Esophagus mucosa (tissue), 1 donor: ENCODE results near the gene PRKG1. TPM values are rescaled to one million over a fixed set of nuclear protein-coding genes. Genes with fewer than 3 reads are reported as not detected.

ENCODE experiments used
- ATAC-seq: fragments of 200-7000 bp; cut with Tn5 transposase; one replicate; pipeline ENCODE4 v1.9.1; 2020
- total RNA-seq: library from RNA; stranded (reverse); gene quantifications from one replicate; pipeline ENCODE4 v1.2.4, GENCODE V29; 2023
- donor health status: DM: yes; HTN: yes; CAD: no.

The PRKG1 gene
- total RNA-seq: 0.80 TPM

DNA sequence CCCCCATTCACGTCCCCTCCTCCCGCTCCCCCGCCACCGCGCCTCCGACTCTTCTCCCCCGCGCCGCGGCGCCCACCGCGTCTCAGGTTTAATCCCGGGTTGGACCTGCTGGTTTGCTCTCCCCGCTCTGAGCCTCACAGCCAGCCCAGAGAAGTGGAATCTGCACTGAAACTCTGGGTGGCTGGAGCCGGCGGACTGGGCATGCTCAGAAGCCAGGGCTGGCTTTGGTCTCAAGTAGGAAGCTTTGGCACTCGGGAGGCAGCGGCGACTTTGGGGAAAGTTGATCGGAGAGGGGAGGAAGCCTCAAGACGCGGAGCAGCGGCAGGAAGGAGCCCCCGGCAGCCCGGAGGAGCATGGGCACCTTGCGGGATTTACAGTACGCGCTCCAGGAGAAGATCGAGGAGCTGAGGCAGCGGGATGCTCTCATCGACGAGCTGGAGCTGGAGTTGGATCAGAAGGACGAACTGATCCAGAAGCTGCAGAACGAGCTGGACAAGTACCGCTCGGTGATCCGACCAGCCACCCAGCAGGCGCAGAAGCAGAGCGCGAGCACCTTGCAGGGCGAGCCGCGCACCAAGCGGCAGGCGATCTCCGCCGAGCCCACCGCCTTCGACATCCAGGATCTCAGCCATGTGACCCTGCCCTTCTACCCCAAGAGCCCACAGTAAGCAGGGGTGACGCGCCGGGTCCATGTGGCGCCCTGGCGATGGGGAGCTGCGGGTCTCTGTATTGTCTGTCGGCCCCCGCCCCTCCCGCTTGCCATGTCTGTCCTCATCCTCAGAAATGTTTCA is at the start of gene PRKG1:
Gene PRKG1 (plus strand): TSS at position 250 of the 791 bp plus-strand sequence.
- peak; percentile 74 for ATAC-seq

DNA sequence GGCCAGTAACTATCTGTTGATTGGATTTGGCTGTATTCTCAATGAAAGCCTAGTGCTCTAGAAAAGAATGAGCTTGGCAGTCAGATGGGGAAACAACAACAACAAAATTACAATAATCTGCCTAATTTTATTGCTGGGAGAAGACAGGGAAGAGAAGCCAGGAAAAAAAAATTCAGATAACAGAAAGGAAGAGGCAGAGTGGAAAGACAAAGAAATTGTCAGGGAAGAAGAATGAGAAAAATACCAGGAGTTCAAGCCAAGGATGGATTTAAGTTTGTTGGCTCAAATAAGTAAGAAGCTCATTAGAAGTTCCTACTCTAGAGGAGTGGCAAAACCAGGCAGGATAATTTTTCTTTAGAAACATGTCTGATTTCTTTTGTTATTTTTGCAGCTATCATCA is 45.9 kb upstream of the PRKG1 start:
- ATAC-seq: no peak

- no peak for ATAC-seq
These were observed 45.1 kb upstream of the PRKG1 start for GRCh38 chr10:51029172-51029641.

DNA sequence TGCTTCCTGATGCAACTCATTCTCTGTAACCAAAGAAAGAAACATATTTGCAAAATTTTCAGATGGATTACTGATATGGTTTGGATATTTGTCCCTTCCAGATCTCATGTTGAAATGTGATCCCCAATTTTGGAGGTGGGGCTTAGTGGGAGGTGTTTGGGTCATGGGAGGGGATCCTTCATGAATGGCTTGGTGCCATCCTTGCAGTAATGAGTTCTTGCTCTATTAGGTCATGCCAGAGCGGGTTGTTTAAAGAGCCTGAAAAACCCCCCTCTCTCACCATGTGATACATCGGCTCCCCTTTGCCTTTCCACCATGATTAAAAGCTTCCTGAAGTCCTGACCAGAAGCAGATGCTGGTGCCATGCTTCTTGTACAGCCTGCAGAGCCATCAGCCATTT is 43.8 kb upstream of the PRKG1 start:
- no peak for ATAC-seq

- no peak for ATAC-seq
These were observed 42.3 kb upstream of the PRKG1 start for GRCh38 chr10:51031950-51032349.

DNA sequence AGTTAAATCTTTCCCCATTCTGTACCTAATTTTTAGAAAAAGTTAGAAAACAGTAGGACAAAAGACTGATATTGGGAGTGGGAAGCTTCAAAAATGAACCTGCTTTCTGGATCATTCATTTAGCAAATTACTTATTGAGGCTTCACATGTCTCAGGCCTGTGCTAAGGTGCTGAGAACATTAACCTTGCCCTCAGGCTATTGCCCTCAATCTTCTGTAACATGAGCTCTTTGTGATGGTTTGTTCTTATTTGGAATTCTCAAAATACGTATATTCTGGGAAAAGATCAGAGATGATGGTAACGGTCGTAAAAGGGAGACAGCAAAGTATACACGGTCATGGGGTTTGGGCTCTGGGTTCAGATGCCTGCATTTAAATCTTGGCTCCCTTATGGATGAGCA is 39.5 kb upstream of the PRKG1 start:
- ATAC-seq: no peak

- ATAC-seq: peak; percentile 67
These were observed 38.9 kb upstream of the PRKG1 start for GRCh38 chr10:51035344-51035743.

- no peak for ATAC-seq
These were observed 28.4 kb upstream of the PRKG1 start for GRCh38 chr10:51045871-51046270.

DNA sequence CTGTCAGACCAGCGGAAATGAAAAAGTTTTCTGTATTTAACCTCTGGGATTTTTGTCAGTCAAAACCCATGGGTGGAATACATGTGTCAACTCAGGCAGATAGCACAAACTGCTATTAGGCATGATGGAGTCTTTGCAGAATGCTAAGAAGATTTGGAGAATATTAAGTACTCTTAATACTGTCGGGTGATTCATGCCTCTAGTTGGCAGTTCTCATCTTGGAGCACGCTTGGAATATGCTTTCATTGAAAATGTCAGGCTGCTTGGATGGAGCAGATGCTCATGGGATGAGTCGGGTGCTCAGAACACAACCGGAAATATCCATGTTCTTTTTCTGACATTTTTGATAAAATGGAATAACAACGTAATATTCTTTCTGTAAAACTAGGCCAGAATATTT is 27.6 kb upstream of the PRKG1 start:
- no peak for ATAC-seq

- ATAC-seq: no peak
These were observed 26.4 kb upstream of the PRKG1 start for GRCh38 chr10:51047857-51048256.

GRCh38 chr10:51048792-51049191 is 25.5 kb upstream of the PRKG1 start:
- no peak for ATAC-seq

- ATAC-seq: no peak
These were observed 22.1 kb upstream of the PRKG1 start for GRCh38 chr10:51052163-51052562.

DNA sequence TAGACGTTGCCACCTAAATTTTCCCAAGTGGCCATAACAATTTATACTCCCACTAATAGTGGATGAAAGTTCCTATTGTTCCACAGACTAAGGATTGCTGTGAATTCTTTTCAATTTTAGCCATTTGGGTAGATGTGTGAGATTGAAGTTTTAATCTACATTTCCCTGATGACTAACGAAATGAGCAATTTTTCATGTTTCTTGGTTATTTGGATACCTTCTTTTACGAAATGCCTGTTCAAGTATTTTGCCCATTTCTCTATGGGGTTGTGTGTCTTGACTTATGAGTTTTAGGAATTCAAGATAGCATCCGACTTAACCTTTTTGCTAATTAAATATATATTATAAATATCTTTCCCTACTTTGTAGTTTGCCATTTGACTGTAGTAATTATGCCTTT is 16.4 kb upstream of the PRKG1 start:
- no peak for ATAC-seq

GRCh38 chr10:51063166-51063565 is 11.1 kb upstream of the PRKG1 start:
- ATAC-seq: no peak

DNA sequence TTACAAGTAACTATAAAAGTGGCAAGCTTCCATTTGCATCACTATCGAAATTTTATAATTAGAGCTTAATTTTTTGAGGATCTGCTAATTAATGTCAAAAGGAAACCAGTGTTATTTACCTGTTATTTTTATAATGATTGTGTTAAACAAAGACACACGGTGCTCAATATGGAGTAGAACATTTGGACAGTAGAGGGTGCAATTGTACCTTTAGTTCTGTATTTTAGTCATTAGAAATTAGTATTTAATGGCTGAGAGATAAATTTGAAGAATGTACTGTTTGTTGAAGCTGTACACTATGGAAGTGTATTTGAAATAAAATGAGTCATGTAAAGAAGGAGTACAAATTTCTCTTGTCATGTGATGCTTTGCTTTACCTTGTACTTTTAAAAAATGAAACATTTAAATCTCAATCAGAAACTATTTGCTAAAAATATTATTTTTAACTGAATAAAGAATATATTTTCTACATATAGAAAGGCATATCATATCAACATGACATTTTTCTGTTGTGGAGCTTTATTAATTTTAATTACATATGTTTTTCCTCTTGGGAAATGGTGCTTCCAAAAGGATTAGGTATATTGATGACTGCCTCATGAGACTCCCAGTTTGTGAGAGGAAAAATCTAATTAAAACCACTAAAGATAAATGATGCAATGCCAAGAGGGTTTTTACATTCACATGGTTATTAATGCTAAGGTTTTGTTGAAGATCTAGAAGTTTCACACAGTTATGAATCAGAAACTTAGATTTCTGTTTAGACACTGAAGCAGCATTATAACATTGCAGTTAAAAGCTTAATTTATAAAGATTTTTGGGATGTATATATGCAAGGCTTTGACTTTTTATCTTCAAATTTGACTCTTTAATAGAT is 10.4 kb upstream of the PRKG1 start:
- no peak for ATAC-seq

DNA sequence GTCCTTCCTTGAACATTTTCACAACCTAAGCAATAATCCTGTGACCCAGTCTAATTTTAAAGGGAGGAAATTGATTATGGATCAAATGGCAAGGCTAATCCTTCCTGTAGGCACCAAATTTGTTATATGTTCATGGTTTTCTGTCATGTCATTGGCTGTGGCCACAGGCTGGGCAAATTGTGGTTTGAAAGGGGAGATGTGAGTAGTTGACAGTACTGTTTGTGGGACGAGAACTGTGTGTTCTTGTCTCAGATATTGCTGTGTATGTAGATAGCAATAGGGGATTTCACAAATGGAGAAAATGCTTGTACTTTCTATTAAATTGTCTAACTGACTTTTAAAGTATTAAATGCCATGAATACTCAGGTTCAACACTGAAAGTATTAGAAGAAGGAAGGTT is 8.1 kb upstream of the PRKG1 start:
- ATAC-seq: no peak

DNA sequence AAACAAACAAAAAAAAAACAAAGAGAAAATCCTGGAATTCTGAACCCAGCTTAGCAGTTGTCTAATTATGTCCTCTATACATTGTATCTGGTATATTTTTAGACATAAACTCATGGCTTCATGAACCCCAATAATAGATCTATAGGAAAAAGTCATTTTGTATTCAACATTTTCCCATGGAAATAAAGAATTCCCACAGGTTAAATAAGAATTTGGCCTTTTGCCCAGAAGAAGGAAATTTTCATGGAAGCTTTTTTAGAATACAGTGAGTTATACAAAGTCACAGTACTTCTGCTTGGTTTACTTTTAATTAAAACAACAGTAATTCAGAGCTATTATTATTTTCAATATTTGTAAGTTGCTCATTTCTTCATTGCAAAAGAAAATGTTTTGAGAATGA is 2.1 kb upstream of the PRKG1 start:
- no peak for ATAC-seq

GRCh38 chr10:51072921-51073434 is 1.3 kb upstream of the PRKG1 start:
- ATAC-seq: no peak

DNA sequence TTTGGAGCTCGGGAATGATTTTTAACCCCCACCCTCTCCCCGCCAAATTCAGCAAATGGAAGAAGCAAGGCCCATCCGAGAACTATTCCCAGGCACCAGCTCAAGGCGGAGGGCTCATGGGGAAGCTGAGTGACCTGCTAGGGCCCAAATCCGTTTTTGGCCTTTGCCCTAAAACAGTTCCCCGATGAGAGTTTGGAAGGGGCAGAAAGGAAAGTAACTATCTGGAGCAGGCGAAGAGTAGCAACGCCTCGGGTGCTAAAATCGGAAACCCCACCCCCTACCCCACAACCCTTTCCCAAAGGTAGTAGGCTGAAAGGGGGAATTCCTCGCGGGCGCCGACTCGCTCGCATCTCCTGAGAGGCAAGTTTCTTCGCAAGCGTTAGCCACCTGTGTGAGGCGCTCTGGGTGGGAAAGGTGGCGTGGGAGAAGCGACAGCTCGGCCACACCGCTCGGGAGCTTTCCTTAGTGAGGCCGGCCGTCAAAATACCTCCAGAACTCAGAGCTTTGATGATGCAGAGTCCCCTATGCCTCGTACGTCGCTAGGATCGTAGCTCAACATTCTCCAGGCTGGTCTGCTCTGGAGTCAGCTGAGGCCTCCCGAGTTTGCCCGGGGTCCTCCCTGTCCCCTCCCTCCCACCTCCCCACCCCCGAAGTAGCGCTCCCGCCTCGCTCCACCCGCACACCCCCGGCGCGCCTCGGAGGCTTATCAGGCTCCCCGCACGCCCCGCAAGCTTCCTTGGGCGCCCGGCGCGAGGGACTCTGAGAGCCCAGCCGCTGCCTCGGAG is 642 bp upstream of the PRKG1 start:
- peak; percentile 31 for ATAC-seq

- ATAC-seq: no peak
These were observed 971 bp downstream of the PRKG1 start for GRCh38 chr10:51075043-51075872.

DNA sequence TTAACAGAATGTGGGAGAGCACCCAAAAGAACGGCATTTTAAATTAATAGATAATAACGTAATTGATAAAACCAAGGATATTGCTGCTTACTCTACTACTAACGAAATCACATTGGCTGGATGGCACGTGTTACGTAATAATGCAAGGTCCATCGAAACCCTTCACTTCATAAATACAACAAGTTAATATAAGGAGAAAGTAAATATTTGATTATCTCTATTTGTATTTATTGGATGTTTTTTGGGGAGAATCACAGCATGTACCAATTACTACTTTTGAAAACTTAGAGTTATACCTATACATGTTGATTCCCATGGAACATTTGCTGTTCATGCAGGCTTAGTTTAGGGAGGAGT is 1.6 kb downstream of the PRKG1 start:
- no peak for ATAC-seq

- ATAC-seq: no peak
These were observed 2.1 kb downstream of the PRKG1 start for GRCh38 chr10:51076299-51076841.
